ENCODE data around the gene CEP112.

DNA sequence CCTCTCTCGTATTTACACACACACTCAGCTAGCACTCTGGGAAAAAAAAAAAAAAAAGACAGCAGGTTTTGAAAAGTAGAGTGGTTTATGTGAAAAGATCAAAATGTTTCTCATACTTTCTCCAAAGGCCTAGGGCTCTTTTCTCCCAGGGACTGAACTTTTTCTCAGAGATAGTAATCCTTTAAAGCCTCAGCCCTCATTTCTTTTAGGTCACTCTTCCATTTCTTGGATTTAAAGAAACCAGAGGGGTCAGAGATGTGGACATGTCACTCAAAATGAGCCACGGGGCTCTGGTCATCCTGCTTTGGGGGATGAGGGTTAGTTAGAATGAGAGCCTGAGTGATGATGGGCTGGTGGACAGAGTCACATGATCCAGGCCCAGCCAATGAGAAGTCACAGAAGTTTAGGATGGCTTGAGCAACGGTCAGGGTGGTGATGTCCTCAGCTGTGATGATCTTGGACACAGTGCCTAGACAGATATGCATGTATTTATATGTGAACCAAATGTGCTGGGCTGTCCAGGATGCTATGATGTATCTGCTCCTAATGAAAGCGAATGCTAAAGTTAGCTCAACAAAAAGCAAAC lies 596.8 kb downstream of the CEP112 start:
- TF ChIP-seq ZNF816 (CRISPR knock-in tag; IDR thresholded peaks at IDR 0.05; ENCODE audit: borderline replicate concordance) (no peak), JUNB (CRISPR knock-in tag; IDR thresholded peaks at IDR 0.05; ENCODE audit: borderline replicate concordance) (no peak), POLR2A (IDR thresholded peaks at IDR 0.05; ENCODE audit: insufficient read depth in 1 of 2, low read depth in 2 of 2, low read length in 2 of 2) (no peak), SP1 (IDR thresholded peaks at IDR 0.05) (no peak), SP1 (CRISPR knock-in tag; IDR thresholded peaks at IDR 0.05) (no peak), RAD21 (CRISPR knock-in tag; IDR thresholded peaks at IDR 0.05) (no peak), EZH2 (conservative IDR thresholded peaks at IDR 0.05; ENCODE audit: low read depth, low read length) (no peak)
- TF ChIP-seq, protein P1, sequence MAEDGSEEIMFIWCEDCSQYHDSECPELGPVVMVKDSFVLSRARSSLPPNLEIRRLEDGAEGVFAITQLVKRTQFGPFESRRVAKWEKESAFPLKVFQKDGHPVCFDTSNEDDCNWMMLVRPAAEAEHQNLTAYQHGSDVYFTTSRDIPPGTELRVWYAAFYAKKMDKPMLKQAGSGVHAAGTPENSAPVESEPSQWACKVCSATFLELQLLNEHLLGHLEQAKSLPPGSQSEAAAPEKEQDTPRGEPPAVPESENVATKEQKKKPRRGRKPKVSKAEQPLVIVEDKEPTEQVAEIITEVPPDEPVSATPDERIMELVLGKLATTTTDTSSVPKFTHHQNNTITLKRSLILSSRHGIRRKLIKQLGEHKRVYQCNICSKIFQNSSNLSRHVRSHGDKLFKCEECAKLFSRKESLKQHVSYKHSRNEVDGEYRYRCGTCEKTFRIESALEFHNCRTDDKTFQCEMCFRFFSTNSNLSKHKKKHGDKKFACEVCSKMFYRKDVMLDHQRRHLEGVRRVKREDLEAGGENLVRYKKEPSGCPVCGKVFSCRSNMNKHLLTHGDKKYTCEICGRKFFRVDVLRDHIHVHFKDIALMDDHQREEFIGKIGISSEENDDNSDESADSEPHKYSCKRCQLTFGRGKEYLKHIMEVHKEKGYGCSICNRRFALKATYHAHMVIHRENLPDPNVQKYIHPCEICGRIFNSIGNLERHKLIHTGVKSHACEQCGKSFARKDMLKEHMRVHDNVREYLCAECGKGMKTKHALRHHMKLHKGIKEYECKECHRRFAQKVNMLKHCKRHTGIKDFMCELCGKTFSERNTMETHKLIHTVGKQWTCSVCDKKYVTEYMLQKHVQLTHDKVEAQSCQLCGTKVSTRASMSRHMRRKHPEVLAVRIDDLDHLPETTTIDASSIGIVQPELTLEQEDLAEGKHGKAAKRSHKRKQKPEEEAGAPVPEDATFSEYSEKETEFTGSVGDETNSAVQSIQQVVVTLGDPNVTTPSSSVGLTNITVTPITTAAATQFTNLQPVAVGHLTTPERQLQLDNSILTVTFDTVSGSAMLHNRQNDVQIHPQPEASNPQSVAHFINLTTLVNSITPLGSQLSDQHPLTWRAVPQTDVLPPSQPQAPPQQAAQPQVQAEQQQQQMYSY (CRISPR knock-in tag; IDR thresholded peaks at IDR 0.05): no peak
- TF ChIP-seq, protein P2, sequence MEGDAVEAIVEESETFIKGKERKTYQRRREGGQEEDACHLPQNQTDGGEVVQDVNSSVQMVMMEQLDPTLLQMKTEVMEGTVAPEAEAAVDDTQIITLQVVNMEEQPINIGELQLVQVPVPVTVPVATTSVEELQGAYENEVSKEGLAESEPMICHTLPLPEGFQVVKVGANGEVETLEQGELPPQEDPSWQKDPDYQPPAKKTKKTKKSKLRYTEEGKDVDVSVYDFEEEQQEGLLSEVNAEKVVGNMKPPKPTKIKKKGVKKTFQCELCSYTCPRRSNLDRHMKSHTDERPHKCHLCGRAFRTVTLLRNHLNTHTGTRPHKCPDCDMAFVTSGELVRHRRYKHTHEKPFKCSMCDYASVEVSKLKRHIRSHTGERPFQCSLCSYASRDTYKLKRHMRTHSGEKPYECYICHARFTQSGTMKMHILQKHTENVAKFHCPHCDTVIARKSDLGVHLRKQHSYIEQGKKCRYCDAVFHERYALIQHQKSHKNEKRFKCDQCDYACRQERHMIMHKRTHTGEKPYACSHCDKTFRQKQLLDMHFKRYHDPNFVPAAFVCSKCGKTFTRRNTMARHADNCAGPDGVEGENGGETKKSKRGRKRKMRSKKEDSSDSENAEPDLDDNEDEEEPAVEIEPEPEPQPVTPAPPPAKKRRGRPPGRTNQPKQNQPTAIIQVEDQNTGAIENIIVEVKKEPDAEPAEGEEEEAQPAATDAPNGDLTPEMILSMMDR (CRISPR knock-in tag; IDR thresholded peaks at IDR 0.05): no peak
- TF ChIP-seq, protein P3, sequence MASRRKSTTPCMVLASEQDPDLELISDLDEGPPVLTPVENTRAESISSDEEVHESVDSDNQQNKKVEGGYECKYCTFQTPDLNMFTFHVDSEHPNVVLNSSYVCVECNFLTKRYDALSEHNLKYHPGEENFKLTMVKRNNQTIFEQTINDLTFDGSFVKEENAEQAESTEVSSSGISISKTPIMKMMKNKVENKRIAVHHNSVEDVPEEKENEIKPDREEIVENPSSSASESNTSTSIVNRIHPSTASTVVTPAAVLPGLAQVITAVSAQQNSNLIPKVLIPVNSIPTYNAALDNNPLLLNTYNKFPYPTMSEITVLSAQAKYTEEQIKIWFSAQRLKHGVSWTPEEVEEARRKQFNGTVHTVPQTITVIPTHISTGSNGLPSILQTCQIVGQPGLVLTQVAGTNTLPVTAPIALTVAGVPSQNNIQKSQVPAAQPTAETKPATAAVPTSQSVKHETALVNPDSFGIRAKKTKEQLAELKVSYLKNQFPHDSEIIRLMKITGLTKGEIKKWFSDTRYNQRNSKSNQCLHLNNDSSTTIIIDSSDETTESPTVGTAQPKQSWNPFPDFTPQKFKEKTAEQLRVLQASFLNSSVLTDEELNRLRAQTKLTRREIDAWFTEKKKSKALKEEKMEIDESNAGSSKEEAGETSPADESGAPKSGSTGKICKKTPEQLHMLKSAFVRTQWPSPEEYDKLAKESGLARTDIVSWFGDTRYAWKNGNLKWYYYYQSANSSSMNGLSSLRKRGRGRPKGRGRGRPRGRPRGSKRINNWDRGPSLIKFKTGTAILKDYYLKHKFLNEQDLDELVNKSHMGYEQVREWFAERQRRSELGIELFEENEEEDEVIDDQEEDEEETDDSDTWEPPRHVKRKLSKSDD (CRISPR knock-in tag; IDR thresholded peaks at IDR 0.05; ENCODE audit: low read depth): no peak
- TF ChIP-seq, protein P4, sequence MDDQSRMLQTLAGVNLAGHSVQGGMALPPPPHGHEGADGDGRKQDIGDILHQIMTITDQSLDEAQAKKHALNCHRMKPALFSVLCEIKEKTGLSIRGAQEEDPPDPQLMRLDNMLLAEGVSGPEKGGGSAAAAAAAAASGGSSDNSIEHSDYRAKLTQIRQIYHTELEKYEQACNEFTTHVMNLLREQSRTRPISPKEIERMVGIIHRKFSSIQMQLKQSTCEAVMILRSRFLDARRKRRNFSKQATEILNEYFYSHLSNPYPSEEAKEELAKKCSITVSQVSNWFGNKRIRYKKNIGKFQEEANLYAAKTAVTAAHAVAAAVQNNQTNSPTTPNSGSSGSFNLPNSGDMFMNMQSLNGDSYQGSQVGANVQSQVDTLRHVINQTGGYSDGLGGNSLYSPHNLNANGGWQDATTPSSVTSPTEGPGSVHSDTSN (CRISPR knock-in tag; IDR thresholded peaks at IDR 0.05; ENCODE audit: borderline replicate concordance): no peak

Data from HepG2 (cell line).